Measurements from ENCODE around the gene NUP153.

Gene NUP153

DNA sequence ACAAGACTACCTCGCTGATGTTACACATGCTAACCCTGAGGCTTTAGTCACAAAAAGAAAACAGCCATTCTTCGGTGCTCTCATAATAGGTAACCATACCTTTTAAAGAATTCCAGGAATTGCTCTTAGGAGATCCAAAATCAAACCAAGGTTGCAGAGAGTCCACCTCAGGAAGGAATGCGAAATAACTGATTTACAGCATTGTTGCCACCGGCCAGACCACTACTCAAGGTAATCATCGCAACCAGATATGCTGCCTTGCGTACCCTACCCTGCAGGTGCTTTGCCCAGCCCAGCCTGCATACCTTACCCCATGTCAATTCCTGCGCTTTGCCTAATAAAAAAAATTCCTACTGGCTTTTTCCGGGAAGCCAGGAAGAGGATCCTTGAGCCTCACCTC is 27.0 kb downstream of the NUP153 start:
- TF ChIP-seq, protein P1, sequence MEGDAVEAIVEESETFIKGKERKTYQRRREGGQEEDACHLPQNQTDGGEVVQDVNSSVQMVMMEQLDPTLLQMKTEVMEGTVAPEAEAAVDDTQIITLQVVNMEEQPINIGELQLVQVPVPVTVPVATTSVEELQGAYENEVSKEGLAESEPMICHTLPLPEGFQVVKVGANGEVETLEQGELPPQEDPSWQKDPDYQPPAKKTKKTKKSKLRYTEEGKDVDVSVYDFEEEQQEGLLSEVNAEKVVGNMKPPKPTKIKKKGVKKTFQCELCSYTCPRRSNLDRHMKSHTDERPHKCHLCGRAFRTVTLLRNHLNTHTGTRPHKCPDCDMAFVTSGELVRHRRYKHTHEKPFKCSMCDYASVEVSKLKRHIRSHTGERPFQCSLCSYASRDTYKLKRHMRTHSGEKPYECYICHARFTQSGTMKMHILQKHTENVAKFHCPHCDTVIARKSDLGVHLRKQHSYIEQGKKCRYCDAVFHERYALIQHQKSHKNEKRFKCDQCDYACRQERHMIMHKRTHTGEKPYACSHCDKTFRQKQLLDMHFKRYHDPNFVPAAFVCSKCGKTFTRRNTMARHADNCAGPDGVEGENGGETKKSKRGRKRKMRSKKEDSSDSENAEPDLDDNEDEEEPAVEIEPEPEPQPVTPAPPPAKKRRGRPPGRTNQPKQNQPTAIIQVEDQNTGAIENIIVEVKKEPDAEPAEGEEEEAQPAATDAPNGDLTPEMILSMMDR (conservative IDR thresholded peaks at IDR 0.05; ENCODE audit: control insufficient read depth, insufficient read depth, low read depth, low read length): no peak
- no peak for DNase-seq (ENCODE audit: low read depth)
- no peak overlapping the region for H3K4me3 ChIP-seq (ENCODE audit: control insufficient read depth, low read depth, low read length)

DNA sequence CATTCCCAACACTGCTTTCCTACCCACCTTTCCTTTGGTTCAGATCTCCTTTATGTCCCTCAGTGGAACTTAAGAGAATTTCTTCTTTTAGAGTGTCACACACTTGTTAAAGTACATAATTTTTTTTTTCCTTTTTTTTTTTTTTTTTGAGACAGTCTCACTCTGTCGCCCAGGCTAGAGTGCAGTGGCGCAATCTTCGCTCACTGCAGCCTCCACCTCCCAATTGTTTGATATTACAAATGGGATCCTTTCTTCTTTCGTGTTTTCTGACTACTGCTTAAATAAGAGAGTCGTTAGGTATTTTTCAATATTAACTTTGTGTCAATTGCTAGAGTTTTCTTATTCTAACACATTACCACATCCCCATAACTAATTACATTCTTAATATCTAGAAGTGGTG is 29.1 kb downstream of the NUP153 start:
- no peak overlapping the region for H3K4me3 ChIP-seq (ENCODE audit: control insufficient read depth, low read depth, low read length)
- DNase-seq (ENCODE audit: low read depth): no peak
- TF ChIP-seq, protein P1 (conservative IDR thresholded peaks at IDR 0.05; ENCODE audit: control insufficient read depth, insufficient read depth, low read depth, low read length): no peak

DNA sequence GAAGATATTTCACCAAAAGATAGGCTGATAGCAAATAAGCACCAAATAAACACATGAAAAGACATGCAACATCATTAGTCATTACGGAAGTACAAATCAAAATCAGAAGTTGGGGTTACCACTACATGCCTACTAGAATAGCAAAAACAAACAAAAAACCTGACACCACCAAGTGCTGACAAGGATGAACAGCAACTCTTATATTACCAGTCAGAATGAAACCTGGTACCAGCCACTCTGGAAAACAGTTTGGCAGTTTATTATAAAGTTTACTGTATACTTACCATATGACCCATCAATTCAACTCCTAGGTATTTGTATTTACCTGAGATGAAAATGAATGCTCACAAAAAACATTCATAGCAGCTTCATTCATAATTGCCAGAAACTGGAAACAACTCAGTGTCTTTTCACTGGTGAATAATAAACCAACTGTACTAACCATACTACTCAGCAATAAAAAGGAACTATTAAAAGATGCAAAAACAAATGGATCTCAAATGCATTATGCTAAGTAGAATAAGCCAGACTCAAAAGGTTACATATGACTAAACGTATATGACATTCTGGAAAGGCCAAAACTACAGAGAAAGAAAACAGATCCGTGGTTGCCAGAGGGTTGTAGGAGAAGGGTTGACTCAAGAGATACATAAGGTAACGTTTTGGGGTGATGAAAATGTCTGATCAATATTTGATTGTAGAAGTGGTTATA is 33.0 kb downstream of the NUP153 start:
- peak; percentile 4 for DNase-seq (ENCODE audit: low read depth)
- TF ChIP-seq, protein P1 (conservative IDR thresholded peaks at IDR 0.05; ENCODE audit: control insufficient read depth, insufficient read depth, low read depth, low read length): no peak
- H3K4me3 ChIP-seq (ENCODE audit: control insufficient read depth, low read depth, low read length): no peak overlapping the region

DNA sequence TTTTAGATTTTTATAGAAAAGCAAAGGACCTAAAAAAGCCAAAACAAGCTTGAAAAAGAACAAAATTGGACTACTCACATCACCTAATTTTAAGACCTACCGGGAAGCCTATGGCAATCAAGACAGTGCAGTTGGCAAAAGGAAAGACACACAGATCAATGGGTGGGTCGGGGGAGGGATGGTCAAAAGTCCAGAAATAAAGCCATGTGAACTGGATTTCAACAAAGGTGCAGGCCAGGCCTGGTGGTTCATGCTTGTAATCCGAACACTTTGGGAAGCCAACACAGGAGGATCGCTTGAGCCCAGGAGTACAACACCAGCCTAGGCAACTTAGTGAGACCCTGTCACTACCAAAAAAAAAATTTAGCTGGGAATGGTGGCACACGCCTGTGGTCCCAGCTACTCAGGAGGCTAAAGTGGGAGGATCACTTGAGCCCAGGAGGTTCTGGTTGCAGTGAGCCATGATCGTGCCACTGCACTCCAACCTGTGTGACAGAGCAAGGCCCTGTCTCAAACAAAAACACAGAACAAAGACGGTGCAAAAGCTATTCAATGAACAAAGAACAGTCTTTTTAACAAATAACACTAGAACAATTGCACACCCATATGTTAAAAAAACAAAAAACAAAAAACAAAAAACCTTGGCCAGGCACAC is 34.5 kb downstream of the NUP153 start:
- TF ChIP-seq, protein P1 (conservative IDR thresholded peaks at IDR 0.05; ENCODE audit: control insufficient read depth, insufficient read depth, low read depth, low read length): no peak
- no peak for DNase-seq (ENCODE audit: low read depth)
- no peak overlapping the region for H3K4me3 ChIP-seq (ENCODE audit: control insufficient read depth, low read depth, low read length)

DNA sequence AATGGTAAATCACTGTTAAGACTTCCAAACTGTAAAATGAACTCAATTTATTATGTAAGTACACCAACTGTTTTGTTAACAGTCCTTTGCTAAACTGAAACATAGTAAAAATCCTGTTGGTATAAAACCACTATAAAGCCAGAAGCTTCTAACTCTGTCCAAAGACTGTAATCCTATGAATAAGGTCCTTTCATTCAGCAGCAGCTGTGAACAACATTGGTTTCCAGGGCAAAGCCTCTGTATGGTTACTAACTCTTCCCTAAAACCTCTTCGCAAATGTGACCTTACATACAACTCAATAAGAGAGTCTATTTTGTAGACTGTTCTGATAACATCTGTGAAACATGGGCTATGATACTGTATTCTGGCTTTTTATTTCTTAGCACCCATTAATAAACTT is 40.1 kb downstream of the NUP153 start:
- no peak for DNase-seq (ENCODE audit: low read depth)
- H3K4me3 ChIP-seq (ENCODE audit: control insufficient read depth, low read depth, low read length): no peak overlapping the region
- TF ChIP-seq, protein P1 (conservative IDR thresholded peaks at IDR 0.05; ENCODE audit: control insufficient read depth, insufficient read depth, low read depth, low read length): no peak

DNA sequence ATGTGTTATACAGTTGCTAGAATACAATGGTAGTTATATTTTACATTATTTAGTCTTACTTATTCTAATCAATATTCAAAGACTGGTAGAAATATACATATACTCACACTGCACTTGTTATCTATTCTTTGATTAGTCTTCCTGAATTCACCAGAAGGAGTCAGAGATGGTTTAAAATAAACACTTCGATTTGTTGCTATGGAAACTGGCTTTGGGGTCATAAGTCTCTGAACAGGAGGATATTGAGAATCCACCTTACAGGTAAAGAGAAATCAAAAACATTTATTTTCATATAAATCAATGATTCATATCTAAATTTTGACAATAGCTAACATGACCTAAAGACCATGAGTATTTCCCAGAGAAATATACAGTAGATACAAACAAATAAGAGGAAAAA is 41.6 kb downstream of the NUP153 start:
- TF ChIP-seq, protein P1 (conservative IDR thresholded peaks at IDR 0.05; ENCODE audit: control insufficient read depth, insufficient read depth, low read depth, low read length): no peak
- H3K4me3 ChIP-seq (ENCODE audit: control insufficient read depth, low read depth, low read length): no peak overlapping the region
- no peak for DNase-seq (ENCODE audit: low read depth)

Data from fibroblast of mammary gland (primary cell).